HG03558 (cell line): ENCODE measurements around the gene DIP2B.
"Not testable (repeated sequence)": the region's sequence is repeated elsewhere in the genome, so short reads cannot be mapped to it uniquely, and the experiment has no call there.

Source experiments
- ATAC-seq: cut with Tn5 transposase; IDR thresholded peaks from one replicate; pipeline ENCODE4 v1.9.1; 2021; ENCODE audit warnings: moderate number of reproducible peaks; ENCODE audit not compliant: unreplicated experiment; ENCODE audit errors: extremely low read depth

Gene DIP2B, protein sequence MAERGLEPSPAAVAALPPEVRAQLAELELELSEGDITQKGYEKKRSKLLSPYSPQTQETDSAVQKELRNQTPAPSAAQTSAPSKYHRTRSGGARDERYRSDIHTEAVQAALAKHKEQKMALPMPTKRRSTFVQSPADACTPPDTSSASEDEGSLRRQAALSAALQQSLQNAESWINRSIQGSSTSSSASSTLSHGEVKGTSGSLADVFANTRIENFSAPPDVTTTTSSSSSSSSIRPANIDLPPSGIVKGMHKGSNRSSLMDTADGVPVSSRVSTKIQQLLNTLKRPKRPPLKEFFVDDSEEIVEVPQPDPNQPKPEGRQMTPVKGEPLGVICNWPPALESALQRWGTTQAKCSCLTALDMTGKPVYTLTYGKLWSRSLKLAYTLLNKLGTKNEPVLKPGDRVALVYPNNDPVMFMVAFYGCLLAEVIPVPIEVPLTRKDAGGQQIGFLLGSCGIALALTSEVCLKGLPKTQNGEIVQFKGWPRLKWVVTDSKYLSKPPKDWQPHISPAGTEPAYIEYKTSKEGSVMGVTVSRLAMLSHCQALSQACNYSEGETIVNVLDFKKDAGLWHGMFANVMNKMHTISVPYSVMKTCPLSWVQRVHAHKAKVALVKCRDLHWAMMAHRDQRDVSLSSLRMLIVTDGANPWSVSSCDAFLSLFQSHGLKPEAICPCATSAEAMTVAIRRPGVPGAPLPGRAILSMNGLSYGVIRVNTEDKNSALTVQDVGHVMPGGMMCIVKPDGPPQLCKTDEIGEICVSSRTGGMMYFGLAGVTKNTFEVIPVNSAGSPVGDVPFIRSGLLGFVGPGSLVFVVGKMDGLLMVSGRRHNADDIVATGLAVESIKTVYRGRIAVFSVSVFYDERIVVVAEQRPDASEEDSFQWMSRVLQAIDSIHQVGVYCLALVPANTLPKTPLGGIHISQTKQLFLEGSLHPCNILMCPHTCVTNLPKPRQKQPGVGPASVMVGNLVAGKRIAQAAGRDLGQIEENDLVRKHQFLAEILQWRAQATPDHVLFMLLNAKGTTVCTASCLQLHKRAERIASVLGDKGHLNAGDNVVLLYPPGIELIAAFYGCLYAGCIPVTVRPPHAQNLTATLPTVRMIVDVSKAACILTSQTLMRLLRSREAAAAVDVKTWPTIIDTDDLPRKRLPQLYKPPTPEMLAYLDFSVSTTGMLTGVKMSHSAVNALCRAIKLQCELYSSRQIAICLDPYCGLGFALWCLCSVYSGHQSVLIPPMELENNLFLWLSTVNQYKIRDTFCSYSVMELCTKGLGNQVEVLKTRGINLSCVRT (N-terminal part only)

GRCh38 chr12:50504798-50505674, at the start of gene DIP2B:
Gene DIP2B (plus strand): TSS chr12:50504985. CDS start chr12:50505141, 156 bp downstream.
- ATAC-seq, result peak; percentile 31

GRCh38 chr12:50458606-50459005, 46.2 kb upstream of the DIP2B start:
- ATAC-seq, result no peak

GRCh38 chr12:50467439-50467838, 37.3 kb upstream of the DIP2B start:
- ATAC-seq, result no peak

DNA sequence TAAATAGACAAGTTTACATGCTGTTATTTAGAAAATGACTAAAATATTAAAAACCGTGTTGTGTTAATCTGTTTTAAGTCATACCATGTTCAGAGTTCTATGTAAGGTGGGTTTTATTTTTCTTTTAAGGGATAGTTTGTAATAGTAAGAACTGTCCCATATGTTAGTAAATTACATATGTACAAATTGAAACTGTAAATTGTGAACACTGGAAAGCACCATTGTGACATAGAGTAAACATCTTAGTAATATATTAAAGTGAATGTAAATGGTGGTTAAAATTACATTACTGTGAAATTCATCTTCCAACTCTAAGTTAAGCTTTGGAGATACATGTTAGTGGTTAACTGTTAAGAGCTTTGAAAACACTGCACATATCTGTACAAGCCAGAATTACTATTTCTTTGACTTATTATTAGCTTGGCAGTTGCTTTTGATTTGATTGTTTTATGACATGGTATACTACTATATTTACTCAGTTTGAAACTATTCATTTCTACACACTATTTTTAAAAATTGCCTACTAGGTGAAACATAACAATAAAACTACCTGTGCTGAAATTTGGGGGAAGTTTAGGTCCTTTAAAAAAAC, 27.4 kb upstream of the DIP2B start:
- ATAC-seq, result no peak

GRCh38 chr12:50482571-50482970, 22.2 kb upstream of the DIP2B start:
- ATAC-seq, result no peak

- no peak for ATAC-seq
These were observed 21.3 kb upstream of the DIP2B start for GRCh38 chr12:50483488-50483887.

DNA sequence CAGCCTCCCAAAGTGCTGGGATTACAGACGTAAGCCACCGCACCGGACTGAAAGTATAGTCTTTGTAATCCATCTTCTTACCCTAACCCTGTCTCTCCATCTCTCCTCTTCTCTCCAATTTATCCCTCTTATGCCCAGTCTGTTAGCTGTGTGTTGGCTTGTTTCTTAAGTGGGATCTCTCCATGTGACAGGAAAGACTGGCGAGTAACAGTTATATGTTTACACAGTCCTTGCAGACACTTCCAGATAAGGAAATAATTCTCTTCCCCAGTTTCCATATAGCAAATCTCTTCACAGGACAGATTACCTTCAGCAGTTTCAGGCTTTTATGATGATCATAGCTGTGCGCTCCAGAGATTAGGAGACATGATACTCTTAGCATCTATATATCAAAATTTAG, 16.0 kb upstream of the DIP2B start:
- ATAC-seq, result no peak

GRCh38 chr12:50498119-50498518, 6.7 kb upstream of the DIP2B start:
- ATAC-seq, result not testable (repeated sequence)

- ATAC-seq, result no peak
These were observed 1.1 kb downstream of the DIP2B start for GRCh38 chr12:50505675-50506530.

DNA sequence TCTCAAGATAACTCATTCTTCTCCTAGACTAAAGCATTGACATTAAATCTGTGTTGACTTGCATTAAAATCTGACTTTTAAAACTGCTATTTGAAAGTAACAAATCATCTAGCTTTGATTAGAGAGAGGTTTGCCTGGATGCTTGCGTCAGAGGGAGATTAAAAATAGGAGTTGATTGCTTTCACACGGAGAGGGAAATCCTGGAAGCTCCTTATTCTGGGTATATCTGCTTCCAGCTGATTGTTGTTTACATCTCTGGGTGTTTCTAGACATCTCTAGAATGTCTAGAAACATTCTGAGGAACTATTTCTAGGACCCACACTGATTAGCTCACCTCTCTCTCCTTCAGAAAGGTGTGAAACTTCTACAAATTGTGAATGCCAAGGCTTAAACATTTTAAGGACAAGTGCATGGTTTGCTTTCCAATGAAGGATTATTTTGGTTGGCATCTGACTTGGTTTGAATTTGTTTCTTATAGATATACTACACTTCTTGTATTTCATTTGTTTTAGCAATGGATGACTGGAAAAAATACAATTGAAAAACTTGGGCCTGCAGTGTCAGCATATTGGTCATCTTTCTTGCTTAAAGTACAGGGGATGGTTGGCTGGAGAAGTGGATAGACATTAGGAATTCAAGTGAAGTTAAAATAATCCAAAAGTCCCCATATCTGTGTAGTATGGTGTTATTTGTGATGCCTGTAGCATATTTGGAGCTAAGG, 2.1 kb downstream of the DIP2B start:
- ATAC-seq, result no peak

DNA sequence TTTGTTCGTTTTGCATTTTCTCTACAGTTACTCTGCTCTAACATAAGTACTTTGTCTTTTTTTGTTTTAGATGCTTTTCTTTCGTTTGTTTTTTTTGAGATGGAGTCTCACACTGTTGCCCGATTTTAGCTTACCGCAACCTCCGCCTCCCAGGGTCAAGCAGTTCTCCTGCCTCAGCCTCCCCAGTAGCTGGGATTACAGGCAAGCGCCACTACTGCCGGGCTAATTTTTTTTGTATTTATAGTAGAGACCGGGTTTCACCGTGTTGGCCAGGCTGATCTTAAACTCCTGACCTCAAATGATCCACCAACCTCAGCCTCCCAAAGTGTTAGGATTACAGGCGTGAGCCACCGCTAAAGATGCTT, 2.7 kb downstream of the DIP2B start:
- no peak for ATAC-seq

- no peak for ATAC-seq
These were observed 3.1 kb downstream of the DIP2B start for GRCh38 chr12:50507930-50508329.

DNA sequence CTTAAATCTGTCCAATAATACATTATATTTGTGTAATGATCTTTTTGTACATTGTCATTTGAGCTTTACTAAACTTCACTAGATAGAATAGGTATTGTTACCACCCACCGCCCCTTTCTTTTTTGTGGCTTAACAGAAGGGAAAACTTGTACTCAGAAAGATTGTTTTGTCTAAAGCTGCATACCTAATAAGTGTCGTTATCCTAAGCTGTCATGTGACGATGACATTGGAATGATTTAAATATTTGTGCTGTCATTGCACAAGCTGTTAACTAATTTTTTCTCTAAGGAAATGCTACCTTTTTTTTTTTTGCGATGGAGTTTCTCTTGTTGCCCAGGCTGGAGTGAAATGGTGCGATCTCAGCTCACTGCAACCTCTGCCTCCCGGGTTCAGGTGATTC, 3.6 kb downstream of the DIP2B start:
- ATAC-seq, result no peak

DNA sequence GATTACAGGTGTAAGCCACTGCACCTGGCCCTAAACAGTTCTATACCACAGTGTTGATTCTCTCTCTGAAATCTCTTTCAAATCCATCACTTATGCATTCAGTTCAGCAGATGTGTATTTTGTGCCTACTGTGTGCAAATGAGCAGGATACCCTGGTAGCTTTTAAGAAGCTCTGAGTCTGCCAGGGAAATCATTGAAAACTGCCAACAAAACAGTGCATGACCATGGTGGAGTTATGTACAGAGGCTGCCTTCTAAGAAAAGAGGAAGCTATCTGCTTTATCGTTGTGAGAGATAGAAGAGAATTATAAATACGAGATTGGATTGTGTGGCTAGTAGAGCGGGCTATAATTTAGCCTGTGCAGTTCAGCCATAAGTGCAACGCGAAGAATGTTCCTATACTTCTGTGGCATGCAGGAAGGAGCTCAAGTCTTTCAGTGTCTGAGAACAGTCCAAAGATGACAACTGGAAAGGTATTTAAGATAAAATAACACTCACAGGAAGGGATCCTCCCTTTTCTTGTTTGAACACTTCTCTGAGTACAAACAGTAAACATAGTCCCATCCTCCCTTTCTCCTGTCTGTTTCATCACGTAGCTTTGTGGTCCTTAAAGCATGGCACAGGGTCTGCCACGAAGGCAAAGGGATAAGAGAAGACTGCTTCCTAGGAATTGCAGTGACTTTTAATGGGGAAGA, 4.3 kb downstream of the DIP2B start:
- no peak for ATAC-seq

GRCh38 chr12:50514526-50515276, 9.9 kb downstream of the DIP2B start:
- ATAC-seq, result no peak

DNA sequence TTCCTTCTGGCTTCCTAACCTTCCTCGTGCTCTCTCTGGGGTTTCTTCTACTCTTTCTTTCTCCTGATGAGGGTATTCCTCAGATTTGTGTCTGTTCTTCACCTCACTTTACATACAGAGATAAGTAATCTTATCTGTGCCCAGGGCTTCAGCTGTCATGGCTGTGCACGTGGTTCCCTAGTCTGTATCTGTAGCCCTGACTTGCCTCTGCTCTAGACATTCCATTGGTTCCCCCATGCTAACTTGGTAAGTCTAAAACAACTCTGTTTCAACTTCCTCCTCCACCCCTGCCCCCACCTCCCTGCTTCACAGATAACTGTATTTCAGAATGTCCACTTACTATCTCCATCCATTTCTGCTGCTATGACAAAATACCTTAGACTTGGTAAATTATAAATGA, 10.8 kb downstream of the DIP2B start:
- ATAC-seq, result no peak
